GM23338 (cell line): ENCODE results near the gene ATF2. TPM values are rescaled to one million over a fixed set of nuclear protein-coding genes. Genes with fewer than 3 reads are reported as not detected.
A peak's percentile ranks its signal among the peaks of the same experiment; 100 is the strongest.

Experiments
- ATAC-seq: fragments of 200-7000 bp; cut with Tn5 transposase; 3 replicates; pipeline ENCODE4 v1.9.1; 2020
- DNase-seq: peaks from one replicate; pipeline ENCODE4 v3.0.0-alpha.2; 2015; ENCODE audit warnings: low spot score
- H2AFZ ChIP-seq: fragments of 200-600 bp; sonication (generic); 2 replicates; pipeline ENCODE4 v1.8.0; 2016; ENCODE audit warnings: antibody characterized with exemption, mild to moderate bottlenecking, moderate library complexity
- H3F3A ChIP-seq: fragments of 200-600 bp; sonication (generic); replicated peaks from 2 replicates; pipeline ENCODE4 v1.8.0; 2017; ENCODE audit warnings: antibody characterized with exemption, mixed run types, low read depth
- H3K27ac ChIP-seq: fragments of 200-600 bp; sonication (generic); 2 replicates; pipeline ENCODE4 v1.6.1; 2016; ENCODE audit warnings: low read depth
- H3K27me3 ChIP-seq: fragments of 200-600 bp; sonication (generic); 2 replicates; pipeline ENCODE4 v1.8.0; 2016; ENCODE audit warnings: mild to moderate bottlenecking, mixed run types, moderate library complexity; ENCODE audit not compliant: insufficient read depth
- H3K36me3 ChIP-seq: fragments of 200-600 bp; sonication (generic); 2 replicates; pipeline ENCODE4 v1.8.0; 2016; ENCODE audit warnings: mild to moderate bottlenecking; ENCODE audit not compliant: insufficient read depth
- H3K4me1 ChIP-seq: fragments of 200-600 bp; sonication (generic); 2 replicates; pipeline ENCODE4 v1.8.0; 2016; ENCODE audit warnings: mild to moderate bottlenecking, moderate library complexity; ENCODE audit not compliant: insufficient read depth
- H3K4me2 ChIP-seq: fragments of 200-600 bp; sonication (generic); 2 replicates; pipeline ENCODE4 v1.7.1; 2017; ENCODE audit warnings: mixed run types
- H3K4me3 ChIP-seq: fragments of 200-600 bp; sonication (generic); 2 replicates; pipeline ENCODE4 v1.6.1; 2016; ENCODE audit warnings: mixed run types
- H3K79me2 ChIP-seq: fragments of 200-600 bp; sonication (generic); replicated peaks from 2 replicates; pipeline ENCODE4 v1.8.0; 2017; ENCODE audit warnings: mild to moderate bottlenecking; ENCODE audit not compliant: insufficient read depth
- H3K9me2 ChIP-seq: fragments of 200-600 bp; sonication (generic); 2 replicates; pipeline ENCODE4 v1.8.0; 2017; ENCODE audit not compliant: insufficient read depth
- H4K20me1 ChIP-seq: fragments of 200-600 bp; sonication (generic); replicated peaks from 2 replicates; pipeline ENCODE4 v1.8.0; 2017; ENCODE audit warnings: mild to moderate bottlenecking; ENCODE audit not compliant: insufficient read depth
- H3K27ac Mint-ChIP-seq: 2 replicates; pipeline ENCODE4 v1.8.0; 2020; ENCODE audit warnings: inconsistent platforms, mild to moderate bottlenecking, moderate library complexity, mixed read lengths
- H3K27me3 Mint-ChIP-seq: 3 replicates; pipeline ENCODE4 v1.8.0; 2022; ENCODE audit warnings: low read depth, mild to moderate bottlenecking, moderate library complexity, mixed read lengths, inconsistent platforms; ENCODE audit not compliant: insufficient read depth, poor library complexity
- H3K36me3 Mint-ChIP-seq: 3 replicates; pipeline ENCODE4 v1.8.0; 2021; ENCODE audit warnings: low read depth, mild to moderate bottlenecking, inconsistent platforms, moderate library complexity, mixed read lengths
- H3K4me1 Mint-ChIP-seq: 3 replicates; pipeline ENCODE4 v1.8.0; 2020; ENCODE audit warnings: mild to moderate bottlenecking, inconsistent platforms, mixed read lengths
- H3K4me3 Mint-ChIP-seq: 3 replicates; pipeline ENCODE4 v1.8.0; 2021; ENCODE audit warnings: moderate library complexity, mild to moderate bottlenecking, inconsistent platforms, mixed read lengths
- H3K9me3 Mint-ChIP-seq: 3 replicates; pipeline ENCODE4 v1.8.0; 2020; ENCODE audit warnings: moderate library complexity, mild to moderate bottlenecking, inconsistent platforms, mixed read lengths
- CREB1 ChIP-seq: fragments of 250-450 bp; sonication (Bioruptor Pico); IDR thresholded peaks from 2 replicates; pipeline ENCODE4 v1.5.0; 2020; ENCODE audit warnings: low read depth, mild to moderate bottlenecking, moderate library complexity
- EZH2 ChIP-seq: fragments of 200-600 bp; sonication (generic); IDR thresholded peaks from one replicate; pipeline ENCODE4 v1.8.0; 2017; ENCODE audit warnings: antibody characterized with exemption, mild to moderate bottlenecking, low read depth; ENCODE audit not compliant: unreplicated experiment
- EZH2phosphoT487 ChIP-seq: fragments of 200-600 bp; sonication (generic); IDR thresholded peaks from one replicate; pipeline ENCODE4 v1.8.1; 2018; ENCODE audit warnings: antibody characterized with exemption; ENCODE audit not compliant: unreplicated experiment
- NANOG ChIP-seq: IDR thresholded peaks from 2 replicates; pipeline ENCODE4 v1.6.1; 2016; ENCODE audit warnings: antibody characterized with exemption, borderline replicate concordance
- STAT1 ChIP-seq: IDR thresholded peaks from one replicate; pipeline ENCODE4 v1.6.1; 2016; ENCODE audit warnings: antibody characterized with exemption; ENCODE audit not compliant: unreplicated experiment
- ZNF114 ChIP-seq: fragments of 250-450 bp; sonication (Bioruptor Pico); IDR thresholded peaks from 2 replicates; pipeline ENCODE4 v1.5.0; 2020; ENCODE audit warnings: mild to moderate bottlenecking, moderate library complexity
- polyA plus RNA-seq: library from polyadenylated mRNA; unstranded; fragments of >200 nt; fragmentation: Nextera tagmentation; extraction: Ambion mirVana; gene quantifications from 2 replicates; pipeline ENCODE4 v1.2.1, GENCODE V29; 2016
- total RNA-seq: library from RNA; depleted of rRNA; stranded (reverse); fragments of >200 nt; shearing (Covaris generic); gene quantifications from 2 replicates; pipeline ENCODE4 v1.2.3, GENCODE V29; 2014
- TF ChIP-seq, protein P1 (sequence below), 2 experiments: fragments of 200-600 bp in 1 of 2; sonication (generic) in 1 of 2; conservative IDR thresholded peaks; 2 replicates each; pipeline versions ENCODE4 v1.5.1 to v1.6.1; 2016 to 2017; ENCODE audit warnings: antibody characterized with exemption in 2 of 2, low read depth in 2 of 2, mild to moderate bottlenecking in 2 of 2, moderate library complexity in 1 of 2
- TF ChIP-seq, protein P2 (sequence below): IDR thresholded peaks from 2 replicates; pipeline ENCODE4 v1.6.1; 2016; ENCODE audit warnings: antibody characterized with exemption

Gene ATF2
- total and polyA plus RNA-seq, 2 experiments from 2014 or later, result 23.6 to 56.2 TPM

DNA sequence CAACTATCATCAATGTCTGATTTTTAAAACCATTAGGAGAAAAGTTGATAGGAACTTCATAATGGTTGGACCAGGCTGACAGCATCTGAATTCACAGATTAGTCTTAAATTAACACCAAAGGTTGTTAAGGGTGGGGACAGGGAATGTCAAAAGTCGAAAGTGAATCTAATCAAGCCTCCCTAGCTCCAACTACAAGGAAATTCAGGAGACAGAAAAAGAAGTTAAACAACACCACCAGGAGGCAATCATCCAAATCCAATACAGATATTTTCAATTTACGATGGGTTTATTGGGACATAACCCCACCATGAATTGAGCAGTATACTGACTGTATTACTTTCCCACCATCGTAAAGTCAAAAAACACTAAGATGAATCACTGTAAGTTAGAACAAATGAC is 32.8 kb downstream of the ATF2 start:
- Mint-ChIP-seq H3K27me3 (no peaks in the 10 kb centered on the region), H3K9me3 (no peaks in the 10 kb centered on the region), H3K4me1 (peaks cover 27% of the 10 kb centered on the region), H3K4me3 (no peak overlapping the region), H3K27ac (peak overlapping the region; percentile 18), H3K36me3 (peaks cover 15% of the 10 kb centered on the region; the same call in 2 of the 3 replicates)
- Histone ChIP-seq H4K20me1 (peaks cover 6% of the 10 kb centered on the region; the same call in 1 of the 2 replicates), H3K4me3 (no peak overlapping the region), H3K27me3 (no peaks in the 10 kb centered on the region), H3F3A (no peaks in the 10 kb centered on the region), H3K36me3 (no peaks in the 10 kb centered on the region), H3K4me2 (0 out of 2 replicates have a peak overlapping the region, but pooled peaks have one; percentile 21), H2AFZ (no peak overlapping the region), H3K4me1 (peaks cover 27% of the 10 kb centered on the region; the same call in 1 of the 2 replicates), H3K9me2 (no peaks in the 10 kb centered on the region), H3K79me2 (peaks cover 55% of the 10 kb centered on the region), H3K27ac (no peak overlapping the region)
- ATAC-seq, result no peak
- no peak for TF ChIP-seq CREB1 (CRISPR knock-in tag)
- TF ChIP-seq, protein P1, sequence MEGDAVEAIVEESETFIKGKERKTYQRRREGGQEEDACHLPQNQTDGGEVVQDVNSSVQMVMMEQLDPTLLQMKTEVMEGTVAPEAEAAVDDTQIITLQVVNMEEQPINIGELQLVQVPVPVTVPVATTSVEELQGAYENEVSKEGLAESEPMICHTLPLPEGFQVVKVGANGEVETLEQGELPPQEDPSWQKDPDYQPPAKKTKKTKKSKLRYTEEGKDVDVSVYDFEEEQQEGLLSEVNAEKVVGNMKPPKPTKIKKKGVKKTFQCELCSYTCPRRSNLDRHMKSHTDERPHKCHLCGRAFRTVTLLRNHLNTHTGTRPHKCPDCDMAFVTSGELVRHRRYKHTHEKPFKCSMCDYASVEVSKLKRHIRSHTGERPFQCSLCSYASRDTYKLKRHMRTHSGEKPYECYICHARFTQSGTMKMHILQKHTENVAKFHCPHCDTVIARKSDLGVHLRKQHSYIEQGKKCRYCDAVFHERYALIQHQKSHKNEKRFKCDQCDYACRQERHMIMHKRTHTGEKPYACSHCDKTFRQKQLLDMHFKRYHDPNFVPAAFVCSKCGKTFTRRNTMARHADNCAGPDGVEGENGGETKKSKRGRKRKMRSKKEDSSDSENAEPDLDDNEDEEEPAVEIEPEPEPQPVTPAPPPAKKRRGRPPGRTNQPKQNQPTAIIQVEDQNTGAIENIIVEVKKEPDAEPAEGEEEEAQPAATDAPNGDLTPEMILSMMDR (conservative IDR thresholded peaks at IDR 0.05; ENCODE audit: low read depth in 2 of 2), result peak in 1 of 2 experiments; percentile 38; a peak in 2 of 4 replicates
- DNase-seq, result no peak

DNA sequence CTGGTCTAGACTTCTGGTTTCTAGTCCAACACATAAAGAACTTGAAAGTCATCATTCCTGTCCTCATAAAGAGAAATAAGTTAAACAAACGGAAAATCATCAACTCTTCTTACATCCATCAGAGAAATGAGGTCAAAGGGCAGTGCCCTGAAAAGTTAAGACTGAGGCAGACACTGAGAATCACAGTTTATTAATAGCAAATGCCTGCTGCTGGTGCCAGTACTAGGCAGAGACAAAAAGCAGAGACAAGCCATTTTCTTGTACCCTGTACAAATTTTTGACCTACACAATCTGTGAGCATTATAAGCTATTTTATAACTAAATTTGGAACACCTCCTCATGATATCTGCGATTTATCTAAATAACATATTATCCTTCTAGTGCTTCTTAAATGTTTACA is 36.8 kb downstream of the ATF2 start:
- Mint-ChIP-seq H3K27ac (peak overlapping the region; percentile 61; the same call in 1 of the 2 replicates), H3K9me3 (no peaks in the 10 kb centered on the region), H3K4me3 (no peak overlapping the region), H3K4me1 (peaks cover 15% of the 10 kb centered on the region), H3K36me3 (peaks cover 43% of the 10 kb centered on the region), H3K27me3 (no peaks in the 10 kb centered on the region)
- H4K20me1 ChIP-seq, result no peaks in the 10 kb centered on the region
- peaks cover 9% of the 10 kb centered on the region; the same call in 1 of the 2 replicates for H3K36me3 ChIP-seq
- DNase-seq, result no peak
- H3K4me3 ChIP-seq, result no peak overlapping the region
- H3K27me3 ChIP-seq, result no peaks in the 10 kb centered on the region
- H3K27ac ChIP-seq, result no peak overlapping the region
- TF ChIP-seq, protein P1 (conservative IDR thresholded peaks at IDR 0.05; ENCODE audit: low read depth in 2 of 2), result no peak
- TF ChIP-seq, protein P2, sequence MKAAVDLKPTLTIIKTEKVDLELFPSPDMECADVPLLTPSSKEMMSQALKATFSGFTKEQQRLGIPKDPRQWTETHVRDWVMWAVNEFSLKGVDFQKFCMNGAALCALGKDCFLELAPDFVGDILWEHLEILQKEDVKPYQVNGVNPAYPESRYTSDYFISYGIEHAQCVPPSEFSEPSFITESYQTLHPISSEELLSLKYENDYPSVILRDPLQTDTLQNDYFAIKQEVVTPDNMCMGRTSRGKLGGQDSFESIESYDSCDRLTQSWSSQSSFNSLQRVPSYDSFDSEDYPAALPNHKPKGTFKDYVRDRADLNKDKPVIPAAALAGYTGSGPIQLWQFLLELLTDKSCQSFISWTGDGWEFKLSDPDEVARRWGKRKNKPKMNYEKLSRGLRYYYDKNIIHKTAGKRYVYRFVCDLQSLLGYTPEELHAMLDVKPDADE, result no peak
- TF ChIP-seq EZH2, result no peak
- no peak for TF ChIP-seq NANOG
- TF ChIP-seq ZNF114 (CRISPR knock-in tag), result no peak
- TF ChIP-seq EZH2phosphoT487, result no peak
- TF ChIP-seq STAT1, result no peak
- peaks cover 20% of the 10 kb centered on the region; the same call in 1 of the 2 replicates for H3K4me1 ChIP-seq
- H3K9me2 ChIP-seq, result no peaks in the 10 kb centered on the region
- H2AFZ ChIP-seq, result no peak overlapping the region
- H3F3A ChIP-seq, result no peaks in the 10 kb centered on the region
- peaks cover 20% of the 10 kb centered on the region for H3K79me2 ChIP-seq
- no peak overlapping the region for H3K4me2 ChIP-seq
- ATAC-seq, result no peak
